Activated CD4-positive, alpha-beta T cell treated with anti-CD3 and anti-CD28 coated beads, Interleukin-2, amount 10 ng/mL, durations not matched to agents 24 days and 14 days (primary cell): ENCODE measurements around the gene LIG4. TPM values are rescaled to one million over a fixed set of nuclear protein-coding genes. Genes with fewer than 3 reads are reported as not detected.

Source experiments
- DNase-seq: peaks from one replicate; pipeline ENCODE4 v3.0.0; 2022
- H3K27ac Mint-ChIP-seq: one replicate; pipeline ENCODE4 v1.8.0; 2022; ENCODE audit warnings: mild to moderate bottlenecking, mixed read lengths
- H3K27me3 Mint-ChIP-seq: one replicate; pipeline ENCODE4 v1.8.0; 2022; ENCODE audit warnings: mixed read lengths
- H3K36me3 Mint-ChIP-seq: one replicate; pipeline ENCODE4 v1.8.0; 2022; ENCODE audit warnings: low read depth, mild to moderate bottlenecking, mixed read lengths
- H3K4me1 Mint-ChIP-seq: one replicate; pipeline ENCODE4 v1.8.0; 2021; ENCODE audit warnings: mixed read lengths
- H3K4me3 Mint-ChIP-seq: one replicate; pipeline ENCODE4 v1.8.0; 2022; ENCODE audit warnings: mild to moderate bottlenecking, moderate library complexity, mixed read lengths
- H3K9me3 Mint-ChIP-seq: one replicate; pipeline ENCODE4 v1.8.0; 2021; ENCODE audit warnings: mixed read lengths
- intact Hi-C: fragments of 100-400 bp; cut with micrococcal nuclease; formaldehyde crosslinking; loops from one replicate; pipeline ENCODE4 v1.15.1; 2023
- total RNA-seq: library from RNA; stranded (reverse); gene quantifications from 2 replicates; pipeline ENCODE4 v1.2.3, GENCODE V29; 2022

Gene LIG4
- total RNA-seq, 1 donor from 2014 or later = 8.2 TPM

GRCh38 chr13:108176685-108177274 is 38.6 kb downstream of the LIG4 start:
- H3K27me3 Mint-ChIP-seq = peaks cover 2% of the 10 kb centered on the region
- H3K27ac Mint-ChIP-seq = no peak overlapping the region
- H3K36me3 Mint-ChIP-seq = no peaks in the 10 kb centered on the region
- intact Hi-C loops = loop anchor here (5.0 kb wide), 2 partner anchors 41 to 716 kb away; partner anchors contain the start of genes ABHD13 and LIG4
- DNase-seq = peak; percentile 84
- H3K4me3 Mint-ChIP-seq = no peak overlapping the region
- no peaks in the 10 kb centered on the region for H3K4me1 Mint-ChIP-seq
- H3K9me3 Mint-ChIP-seq = no peaks in the 10 kb centered on the region

- DNase-seq = no peak
- H3K4me3 Mint-ChIP-seq = no peak overlapping the region
- H3K36me3 Mint-ChIP-seq = no peaks in the 10 kb centered on the region
- intact Hi-C loops = no loop called here
- H3K9me3 Mint-ChIP-seq = peaks cover 6% of the 10 kb centered on the region
- H3K4me1 Mint-ChIP-seq = no peaks in the 10 kb centered on the region
- peaks cover 6% of the 10 kb centered on the region for H3K27me3 Mint-ChIP-seq
- no peak overlapping the region for H3K27ac Mint-ChIP-seq
These were observed 46.4 kb downstream of the LIG4 start for GRCh38 chr13:108168929-108169328.

GRCh38 chr13:108166078-108166477 is 49.3 kb downstream of the LIG4 start:
- intact Hi-C loops = no loop called here
- H3K4me3 Mint-ChIP-seq = no peak overlapping the region

GRCh38 chr13:108158746-108159145 is 56.6 kb downstream of the LIG4 start:
- intact Hi-C loops = no loop called here
- peak; percentile 37 for DNase-seq
- Mint-ChIP-seq H3K4me1 (no peaks in the 10 kb centered on the region), H3K4me3 (no peak overlapping the region), H3K9me3 (no peaks in the 10 kb centered on the region), H3K27ac (no peak overlapping the region), H3K36me3 (no peaks in the 10 kb centered on the region), H3K27me3 (no peaks in the 10 kb centered on the region)

More at GRCh38 chr13:108166078-108166477, 49.3 kb downstream of the LIG4 start:
- H3K27ac Mint-ChIP-seq = no peak overlapping the region
- H3K9me3 Mint-ChIP-seq = no peaks in the 10 kb centered on the region
- no peaks in the 10 kb centered on the region for H3K36me3 Mint-ChIP-seq
- H3K4me1 Mint-ChIP-seq = no peaks in the 10 kb centered on the region
- DNase-seq = no peak
- H3K27me3 Mint-ChIP-seq = peaks cover 1% of the 10 kb centered on the region

Other genes with a start within 250 kb of the LIG4 start
- 7.6 and 8.0 TPM in 2 replicates for gene ABHD13, start 2.9 kb upstream of the LIG4 start, total RNA-seq
- 2.7 TPM in 2 replicates for gene TNFSF13B, start 54.2 kb upstream of the LIG4 start, total RNA-seq